Measurements from ENCODE around the gene DSG1. TPM values are rescaled to one million over a fixed set of nuclear protein-coding genes. Genes with fewer than 3 reads are reported as not detected.

DSG1 gene
- total RNA-seq, 1 donor from 2014 or later, result 4.8 TPM

DNA sequence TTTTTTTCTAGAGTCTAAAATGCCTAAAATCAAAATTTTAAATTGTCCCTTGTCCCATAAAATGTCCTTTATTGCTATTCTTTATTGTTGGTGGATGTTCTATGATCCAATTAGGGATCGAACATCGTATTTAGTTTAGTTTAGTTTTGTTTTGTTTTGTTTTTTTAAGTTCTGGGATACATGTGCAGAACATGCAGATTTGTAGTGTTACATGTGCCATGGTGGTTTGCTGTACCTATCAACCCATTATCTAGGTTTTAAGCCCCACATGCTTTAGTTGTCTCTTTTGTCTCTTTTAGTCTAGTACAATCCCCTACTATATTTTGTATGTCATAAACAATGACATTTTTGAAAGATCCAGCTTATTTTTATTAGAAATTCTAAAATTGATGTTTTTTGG lies 8.8 kb upstream of the DSG1 start:
- no peak overlapping the region for H3K27ac Mint-ChIP-seq
- no peaks in the 10 kb centered on the region for H3K4me1 Mint-ChIP-seq (ENCODE audit: unreplicated experiment)
- peaks cover 4% of the 10 kb centered on the region for H3K9me3 Mint-ChIP-seq
- TF ChIP-seq, protein P1, sequence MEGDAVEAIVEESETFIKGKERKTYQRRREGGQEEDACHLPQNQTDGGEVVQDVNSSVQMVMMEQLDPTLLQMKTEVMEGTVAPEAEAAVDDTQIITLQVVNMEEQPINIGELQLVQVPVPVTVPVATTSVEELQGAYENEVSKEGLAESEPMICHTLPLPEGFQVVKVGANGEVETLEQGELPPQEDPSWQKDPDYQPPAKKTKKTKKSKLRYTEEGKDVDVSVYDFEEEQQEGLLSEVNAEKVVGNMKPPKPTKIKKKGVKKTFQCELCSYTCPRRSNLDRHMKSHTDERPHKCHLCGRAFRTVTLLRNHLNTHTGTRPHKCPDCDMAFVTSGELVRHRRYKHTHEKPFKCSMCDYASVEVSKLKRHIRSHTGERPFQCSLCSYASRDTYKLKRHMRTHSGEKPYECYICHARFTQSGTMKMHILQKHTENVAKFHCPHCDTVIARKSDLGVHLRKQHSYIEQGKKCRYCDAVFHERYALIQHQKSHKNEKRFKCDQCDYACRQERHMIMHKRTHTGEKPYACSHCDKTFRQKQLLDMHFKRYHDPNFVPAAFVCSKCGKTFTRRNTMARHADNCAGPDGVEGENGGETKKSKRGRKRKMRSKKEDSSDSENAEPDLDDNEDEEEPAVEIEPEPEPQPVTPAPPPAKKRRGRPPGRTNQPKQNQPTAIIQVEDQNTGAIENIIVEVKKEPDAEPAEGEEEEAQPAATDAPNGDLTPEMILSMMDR (conservative IDR thresholded peaks at IDR 0.05), result no peak
- no peak overlapping the region for H3K4me3 Mint-ChIP-seq
- H3K36me3 Mint-ChIP-seq, result no peaks in the 10 kb centered on the region
- H3K27me3 Mint-ChIP-seq, result no peaks in the 10 kb centered on the region
- no peak for DNase-seq (ENCODE audit: extremely low spot score, unreplicated experiment)

- no peaks in the 10 kb centered on the region for H3K36me3 Mint-ChIP-seq
- H3K4me1 Mint-ChIP-seq (ENCODE audit: unreplicated experiment), result no peaks in the 10 kb centered on the region
- DNase-seq (ENCODE audit: extremely low spot score, unreplicated experiment), result no peak
- H3K27me3 Mint-ChIP-seq, result no peaks in the 10 kb centered on the region
- no peak overlapping the region for H3K27ac Mint-ChIP-seq
- H3K4me3 Mint-ChIP-seq, result no peak overlapping the region
- no peaks in the 10 kb centered on the region for H3K9me3 Mint-ChIP-seq
- TF ChIP-seq, protein P1 (conservative IDR thresholded peaks at IDR 0.05), result no peak
Measured at GRCh38 chr18:31316974-31317373, 986 bp upstream of the DSG1 start.

- H3K4me1 Mint-ChIP-seq (ENCODE audit: unreplicated experiment), result no peaks in the 10 kb centered on the region
- DNase-seq (ENCODE audit: extremely low spot score, unreplicated experiment), result no peak
- H3K36me3 Mint-ChIP-seq, result no peaks in the 10 kb centered on the region
- TF ChIP-seq, protein P1 (conservative IDR thresholded peaks at IDR 0.05), result no peak
- H3K27me3 Mint-ChIP-seq, result no peaks in the 10 kb centered on the region
- H3K27ac Mint-ChIP-seq, result no peak overlapping the region
- no peak overlapping the region for H3K4me3 Mint-ChIP-seq
- H3K9me3 Mint-ChIP-seq, result no peaks in the 10 kb centered on the region
Measured at GRCh38 chr18:31321719-31322118, 3.8 kb downstream of the DSG1 start.

- Mint-ChIP-seq H3K4me1 (ENCODE audit: unreplicated experiment) (no peaks in the 10 kb centered on the region), H3K36me3 (no peaks in the 10 kb centered on the region), H3K27me3 (no peaks in the 10 kb centered on the region), H3K27ac (no peak overlapping the region), H3K4me3 (no peak overlapping the region), H3K9me3 (no peaks in the 10 kb centered on the region)
- no peak for DNase-seq (ENCODE audit: extremely low spot score, unreplicated experiment)
- TF ChIP-seq, protein P1 (conservative IDR thresholded peaks at IDR 0.05), result no peak
Measured at GRCh38 chr18:31325051-31325450, 7.1 kb downstream of the DSG1 start.

GRCh38 chr18:31329787-31330438 lies 12.0 kb downstream of the DSG1 start:
- TF ChIP-seq, protein P1 (conservative IDR thresholded peaks at IDR 0.05), result no peak
- DNase-seq (ENCODE audit: extremely low spot score, unreplicated experiment), result no peak
- Mint-ChIP-seq H3K36me3 (no peaks in the 10 kb centered on the region), H3K27me3 (no peaks in the 10 kb centered on the region), H3K4me1 (ENCODE audit: unreplicated experiment) (no peaks in the 10 kb centered on the region), H3K4me3 (no peak overlapping the region), H3K9me3 (no peaks in the 10 kb centered on the region), H3K27ac (no peak overlapping the region)

All from type B pancreatic cell (in vitro differentiated cells).